Sigmoid colon (tissue), 7 donors: ENCODE results near the gene DCC. TPM values are rescaled to one million over a fixed set of nuclear protein-coding genes. Genes with fewer than 3 reads are reported as not detected.

ENCODE experiments used
- DNase-seq: peaks from one replicate; pipeline ENCODE4 v3.0.0-alpha.2; 2019
- H3K27ac ChIP-seq, 4 donors: fragments of 200-600 bp; sonication (generic); one replicate each; pipeline ENCODE4 v1.5.1; 2016 to 2019; ENCODE audit warnings: mild to moderate bottlenecking in 1 of 4
- H3K27me3 ChIP-seq, 3 donors: fragments of 200-600 bp; sonication (generic); one replicate each; pipeline ENCODE4 v1.5.1; 2019; ENCODE audit warnings: mild to moderate bottlenecking in 1 of 3
- H3K36me3 ChIP-seq, 4 donors: fragments of 200-600 bp; sonication (generic); one replicate each; pipeline ENCODE4 v1.5.1; 2016 to 2019
- H3K4me1 ChIP-seq, 4 donors: fragments of 200-600 bp; sonication (generic); one replicate each; pipeline ENCODE4 v1.5.1; 2017 to 2019
- H3K4me3 ChIP-seq, 4 donors: fragments of 200-600 bp; sonication (generic); one replicate each; pipeline ENCODE4 v1.5.1; 2017 to 2019; ENCODE audit warnings: mild to moderate bottlenecking in 2 of 4, moderate library complexity in 1 of 4
- H3K9me3 ChIP-seq, 4 donors: fragments of 200-600 bp in 3 of 4; sonication (generic) in 3 of 4; one replicate each; pipeline versions ENCODE4 v1.5.1 to v1.6.1; 2013 to 2019
- CTCF ChIP-seq, 4 experiments: fragments of 450-650 bp in 3 of 4; fragments of 200-600 bp in 1 of 4; IDR thresholded peaks; one replicate each; pipeline ENCODE4 v1.5.1; 2016 to 2019; ENCODE audit warnings: antibody characterized with exemption in 4 of 4, mild to moderate bottlenecking in 3 of 4, moderate library complexity in 2 of 4
- EP300 ChIP-seq, 4 donors: sonication (generic); formaldehyde crosslinking; IDR thresholded peaks; one replicate each; pipeline ENCODE4 v1.6.1; 2017; ENCODE audit warnings: antibody characterized with exemption in 4 of 4
- POLR2A ChIP-seq, 2 donors: fragments of 450-650 bp; IDR thresholded peaks; one replicate each; pipeline ENCODE4 v1.6.1; 2016; ENCODE audit warnings: antibody characterized with exemption in 2 of 2, mild to moderate bottlenecking in 2 of 2, moderate library complexity in 2 of 2
- POLR2AphosphoS5 ChIP-seq, 4 donors: sonication (generic); formaldehyde crosslinking; IDR thresholded peaks; one replicate each; pipeline ENCODE4 v1.6.1; 2017; ENCODE audit warnings: antibody characterized with exemption in 4 of 4
- WGBS, 2 donors: extraction: QIAGEN DNeasy Blood & Tissue Kit; methylation state at CpG; one replicate each; pipeline ENCODE4 v1.1.7; 2013; 5-methylcytosine and 5-hydroxymethylcytosine counted together
- intact Hi-C: fragments of 100-400 bp; cut with DNase I; formaldehyde crosslinking; loops from one replicate; pipeline ENCODE4 v1.15.1; 2023
- polyA plus RNA-seq, 3 donors: library from polyadenylated mRNA; stranded (reverse); fragments of 200-250 nt; gene quantifications; one replicate each; pipeline ENCODE4 v1.2.3, GENCODE V29; 2013
- total RNA-seq, 4 donors: library from RNA; depleted of rRNA; stranded (reverse); fragments of >200 nt; gene quantifications; one replicate each; pipeline ENCODE4 v1.1.0, GENCODE V29; 2016
- donor health status: healthy with polysubstance abuse.
- donor health status: Bipolar disorder and iron deficiency.
- donor health status: healthy.

DCC gene
- total and polyA plus RNA-seq, 7 donors, result 0.04 to 0.83 (median 0.36) TPM; not detected in 2

DNA sequence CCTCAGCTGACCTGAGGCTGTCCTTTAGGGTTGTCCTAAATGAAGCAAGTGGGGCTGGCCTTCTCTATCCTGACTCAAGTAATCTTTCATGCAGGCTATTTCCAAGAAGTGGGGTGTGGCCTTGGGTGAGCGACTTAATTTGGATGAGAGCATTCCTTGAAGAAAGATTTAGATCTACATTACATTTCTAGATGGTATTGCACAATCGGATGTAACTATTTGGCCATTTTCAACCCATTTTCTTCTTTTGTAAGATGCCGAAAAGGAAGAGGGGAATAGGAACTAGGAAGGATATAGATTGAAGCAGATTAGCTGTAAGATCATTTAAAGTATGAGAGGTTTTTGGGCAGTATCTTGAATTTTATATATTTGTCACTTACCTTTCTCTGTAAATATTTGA lies 1138.2 kb downstream of the DCC start:
- H3K4me1 ChIP-seq, result no peaks in the 10 kb centered on the region
- intact Hi-C loops, result no loop called here
- no peaks in the 10 kb centered on the region for H3K9me3 ChIP-seq
- TF ChIP-seq POLR2AphosphoS5 (IDR thresholded peaks at IDR 0.05) (no peak), POLR2A (IDR thresholded peaks at IDR 0.05) (no peak), CTCF (IDR thresholded peaks at IDR 0.05) (no peak), EP300 (IDR thresholded peaks at IDR 0.05) (no peak)
- H3K27me3 ChIP-seq, result no peaks in the 10 kb centered on the region
- 74 to 85% methylated on average over 3 of the region's 3 CpGs for WGBS, 2 donors
- H3K4me3 ChIP-seq, result no peak overlapping the region
- no peak for DNase-seq
- no peak overlapping the region for H3K27ac ChIP-seq
- H3K36me3 ChIP-seq, result no peaks in the 10 kb centered on the region

DNA sequence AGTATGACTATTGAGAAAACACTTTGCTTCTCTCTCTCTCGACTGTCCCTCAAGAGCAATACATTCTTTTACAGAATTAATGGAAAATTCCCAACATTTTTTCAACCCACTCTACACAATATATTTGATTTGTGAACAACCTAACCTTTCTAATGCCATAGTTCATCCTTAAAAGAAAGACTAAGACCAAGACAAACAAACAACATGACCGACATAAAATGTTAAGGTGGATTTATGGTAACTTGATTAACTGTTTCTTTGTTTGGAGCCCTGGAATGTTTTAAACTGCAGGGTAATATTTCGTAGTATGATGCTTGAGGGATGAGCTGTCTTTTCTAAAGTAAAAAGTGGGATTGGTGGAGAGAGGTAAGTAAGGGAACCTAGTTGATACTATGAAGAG lies 1146.3 kb downstream of the DCC start:
- no peaks in the 10 kb centered on the region for H3K4me1 ChIP-seq
- H3K27me3 ChIP-seq, result no peaks in the 10 kb centered on the region
- no peak overlapping the region for H3K4me3 ChIP-seq
- intact Hi-C loops, result no loop called here
- WGBS, 2 donors, result 37 to 47% methylated on average over 3 of the region's 3 CpGs
- no peaks in the 10 kb centered on the region for H3K9me3 ChIP-seq
- TF ChIP-seq EP300 (IDR thresholded peaks at IDR 0.05) (no peak), POLR2AphosphoS5 (IDR thresholded peaks at IDR 0.05) (no peak), CTCF (IDR thresholded peaks at IDR 0.05) (no peak), POLR2A (IDR thresholded peaks at IDR 0.05) (no peak)
- no peak for DNase-seq
- H3K36me3 ChIP-seq, result no peaks in the 10 kb centered on the region
- H3K27ac ChIP-seq, result no peak overlapping the region

- Histone ChIP-seq H3K9me3 (no peaks in the 10 kb centered on the region), H3K27ac (no peak overlapping the region), H3K4me1 (no peaks in the 10 kb centered on the region), H3K27me3 (no peaks in the 10 kb centered on the region), H3K4me3 (no peak overlapping the region), H3K36me3 (no peaks in the 10 kb centered on the region)
- intact Hi-C loops, result no loop called here
- WGBS, 2 donors, result 15 to 17% methylated on average over 3 of the region's 3 CpGs
- no peak for DNase-seq
- no peak for TF ChIP-seq EP300 (IDR thresholded peaks at IDR 0.05)
- TF ChIP-seq POLR2AphosphoS5 (IDR thresholded peaks at IDR 0.05), result no peak
- no peak for TF ChIP-seq CTCF (IDR thresholded peaks at IDR 0.05)
- TF ChIP-seq POLR2A (IDR thresholded peaks at IDR 0.05), result no peak
Measured at GRCh38 chr18:53489266-53489665, 1149.3 kb downstream of the DCC start.

- intact Hi-C loops, result no loop called here
- H3K4me1 ChIP-seq, result no peaks in the 10 kb centered on the region
- no peaks in the 10 kb centered on the region for H3K27me3 ChIP-seq
- no peak for TF ChIP-seq CTCF (IDR thresholded peaks at IDR 0.05)
- TF ChIP-seq POLR2A (IDR thresholded peaks at IDR 0.05), result no peak
- no peak for TF ChIP-seq POLR2AphosphoS5 (IDR thresholded peaks at IDR 0.05)
- TF ChIP-seq EP300 (IDR thresholded peaks at IDR 0.05), result no peak
- no peak for DNase-seq
- no peak overlapping the region for H3K4me3 ChIP-seq
- H3K36me3 ChIP-seq, result no peaks in the 10 kb centered on the region
- WGBS, 2 donors, result 87 to 88% methylated on average over 2 of the region's 2 CpGs
- no peak overlapping the region for H3K27ac ChIP-seq
- H3K9me3 ChIP-seq, result no peaks in the 10 kb centered on the region
Measured at GRCh38 chr18:53490019-53490418, 1150.0 kb downstream of the DCC start.

GRCh38 chr18:53496028-53496427 lies 1156.0 kb downstream of the DCC start:
- intact Hi-C loops, result no loop called here
- Histone ChIP-seq H3K36me3 (no peaks in the 10 kb centered on the region), H3K9me3 (no peaks in the 10 kb centered on the region), H3K4me3 (no peak overlapping the region), H3K27ac (no peak overlapping the region), H3K27me3 (no peaks in the 10 kb centered on the region), H3K4me1 (no peaks in the 10 kb centered on the region)
- TF ChIP-seq EP300 (IDR thresholded peaks at IDR 0.05), result no peak
- TF ChIP-seq POLR2A (IDR thresholded peaks at IDR 0.05), result no peak
- TF ChIP-seq CTCF (IDR thresholded peaks at IDR 0.05), result no peak
- no peak for TF ChIP-seq POLR2AphosphoS5 (IDR thresholded peaks at IDR 0.05)
- WGBS, 2 donors, result 66 to 73% methylated on average over 3 of the region's 3 CpGs
- DNase-seq, result no peak
